ENCODE data around the gene NT5C2.
"Not testable (repeated sequence)": the region's sequence is repeated elsewhere in the genome, so short reads cannot be mapped to it uniquely, and the experiment has no call there.

NT5C2 gene

GRCh38 chr10:103193107-103193819, at the start of gene NT5C2:
TSS of gene NT5C2 (minus strand) at chr10:103193272. CDS start at chr10:103174958, 18,314 bp downstream.
- Mint-ChIP-seq H3K27me3 (peaks cover 5% of the 10 kb centered on the region), H3K4me3 (peak within 1 kb of the TSS; percentile 100), H3K9me3 (no peaks in the 10 kb centered on the region), H3K27ac (peak within 1 kb of the TSS; percentile 99 to 100), H3K4me1 (peaks cover 60% of the 10 kb centered on the region)
- peak; percentile 79 for DNase-seq
- peak; percentile 93 for ATAC-seq

- ATAC-seq (peak; percentile 61), DNase-seq (no peak)
- Mint-ChIP-seq H3K27me3 (no peaks in the 10 kb centered on the region), H3K27ac (peak overlapping the region in 1 of 2 donors; percentile 22), H3K9me3 (no peaks in the 10 kb centered on the region), H3K4me3 (no peak overlapping the region), H3K4me1 (peaks cover 18% of the 10 kb centered on the region)
These were observed 48.4 kb upstream of the NT5C2 start for GRCh38 chr10:103241262-103242011.

GRCh38 chr10:103238506-103239252, 45.6 kb upstream of the NT5C2 start:
- peaks cover 13% of the 10 kb centered on the region for H3K4me1 Mint-ChIP-seq
- H3K4me3 Mint-ChIP-seq: no peak overlapping the region
- DNase-seq (no peak), ATAC-seq (no peak)
- no peaks in the 10 kb centered on the region for H3K27me3 Mint-ChIP-seq
- no peaks in the 10 kb centered on the region for H3K9me3 Mint-ChIP-seq
- no peak overlapping the region for H3K27ac Mint-ChIP-seq

- no peak for ATAC-seq
- Mint-ChIP-seq H3K4me3 (no peak overlapping the region), H3K4me1 (peaks cover 6% of the 10 kb centered on the region), H3K27me3 (no peaks in the 10 kb centered on the region), H3K9me3 (no peaks in the 10 kb centered on the region), H3K27ac (no peak overlapping the region)
- DNase-seq: no peak
These were observed 42.7 kb upstream of the NT5C2 start for GRCh38 chr10:103235775-103236174.

GRCh38 chr10:103232772-103233488, 39.9 kb upstream of the NT5C2 start:
- Mint-ChIP-seq H3K27ac (no peak overlapping the region), H3K27me3 (no peaks in the 10 kb centered on the region), H3K4me1 (no peaks in the 10 kb centered on the region), H3K4me3 (no peak overlapping the region), H3K9me3 (no peaks in the 10 kb centered on the region)
- DNase-seq (no peak), ATAC-seq (no peak)

- ATAC-seq (no peak), DNase-seq (no peak)
- Mint-ChIP-seq H3K27ac (no peak overlapping the region), H3K27me3 (no peaks in the 10 kb centered on the region), H3K4me1 (no peaks in the 10 kb centered on the region), H3K9me3 (no peaks in the 10 kb centered on the region), H3K4me3 (no peak overlapping the region)
These were observed 39.1 kb upstream of the NT5C2 start for GRCh38 chr10:103232131-103232673.

GRCh38 chr10:103231047-103231551, 38.0 kb upstream of the NT5C2 start:
- Mint-ChIP-seq H3K4me1 (no peaks in the 10 kb centered on the region), H3K27me3 (no peaks in the 10 kb centered on the region), H3K9me3 (no peaks in the 10 kb centered on the region), H3K27ac (no peak overlapping the region), H3K4me3 (no peak overlapping the region)
- no peak for ATAC-seq
- no peak for DNase-seq

GRCh38 chr10:103227416-103227815, 34.3 kb upstream of the NT5C2 start:
- ATAC-seq (no peak), DNase-seq (no peak)
- H3K27ac Mint-ChIP-seq: peak overlapping the region in 1 of 2 donors; percentile 6
- no peak overlapping the region for H3K4me3 Mint-ChIP-seq
- no peaks in the 10 kb centered on the region for H3K27me3 Mint-ChIP-seq
- H3K9me3 Mint-ChIP-seq: peaks cover 11 to 14% of the 10 kb centered on the region in 2 donors
- no peaks in the 10 kb centered on the region for H3K4me1 Mint-ChIP-seq

- ATAC-seq (no peak), DNase-seq (no peak)
- Mint-ChIP-seq H3K27ac (no peak overlapping the region), H3K4me1 (no peaks in the 10 kb centered on the region), H3K9me3 (peaks cover 13 to 19% of the 10 kb centered on the region in 2 donors), H3K4me3 (no peak overlapping the region), H3K27me3 (no peaks in the 10 kb centered on the region)
These were observed 32.9 kb upstream of the NT5C2 start for GRCh38 chr10:103225939-103226338.

GRCh38 chr10:103224721-103225120, 31.6 kb upstream of the NT5C2 start:
- not testable (repeated sequence) for ATAC-seq, H3K4me3 Mint-ChIP-seq, DNase-seq, H3K27ac Mint-ChIP-seq, H3K27me3 Mint-ChIP-seq, H3K4me1 Mint-ChIP-seq
- peaks cover 13 to 19% of the 10 kb centered on the region in 2 donors for H3K9me3 Mint-ChIP-seq

- Mint-ChIP-seq H3K9me3 (peaks cover 13 to 19% of the 10 kb centered on the region in 2 donors), H3K27ac (no peak overlapping the region), H3K4me3 (no peak overlapping the region), H3K4me1 (no peaks in the 10 kb centered on the region), H3K27me3 (no peaks in the 10 kb centered on the region)
- DNase-seq (no peak), ATAC-seq (no peak)
These were observed 31.1 kb upstream of the NT5C2 start for GRCh38 chr10:103224133-103224532.

- not testable (repeated sequence) for DNase-seq, H3K27me3 Mint-ChIP-seq
These were observed 23.3 kb upstream of the NT5C2 start for GRCh38 chr10:103216362-103216761.

GRCh38 chr10:103215601-103216000, 22.5 kb upstream of the NT5C2 start:
- no peak overlapping the region for H3K4me3 Mint-ChIP-seq
- peaks cover 7% of the 10 kb centered on the region for H3K4me1 Mint-ChIP-seq
- no peaks in the 10 kb centered on the region for H3K27me3 Mint-ChIP-seq
- no peak for ATAC-seq
- no peak for DNase-seq
- peaks cover 13 to 16% of the 10 kb centered on the region in 2 donors for H3K9me3 Mint-ChIP-seq
- H3K27ac Mint-ChIP-seq: no peak overlapping the region

More at GRCh38 chr10:103216362-103216761, 23.3 kb upstream of the NT5C2 start:
- not testable (repeated sequence) for ATAC-seq, H3K27ac Mint-ChIP-seq, H3K4me1 Mint-ChIP-seq, H3K4me3 Mint-ChIP-seq
- H3K9me3 Mint-ChIP-seq: peaks cover 13 to 16% of the 10 kb centered on the region in 2 donors

GRCh38 chr10:103210262-103210661, 17.2 kb upstream of the NT5C2 start:
- H3K27me3 Mint-ChIP-seq, DNase-seq, ATAC-seq, H3K27ac Mint-ChIP-seq, H3K4me1 Mint-ChIP-seq, H3K4me3 Mint-ChIP-seq: not testable (repeated sequence)
- H3K9me3 Mint-ChIP-seq: peaks cover 13 to 21% of the 10 kb centered on the region in 2 donors

- H3K27me3 Mint-ChIP-seq, ATAC-seq, H3K4me3 Mint-ChIP-seq, H3K4me1 Mint-ChIP-seq, DNase-seq, H3K27ac Mint-ChIP-seq: not testable (repeated sequence)
- H3K9me3 Mint-ChIP-seq: peaks cover 8 to 15% of the 10 kb centered on the region in 2 donors
These were observed 14.6 kb upstream of the NT5C2 start for GRCh38 chr10:103207643-103208042.
